Measurements from ENCODE around the gene DOCK6.

DOCK6 gene

DNA sequence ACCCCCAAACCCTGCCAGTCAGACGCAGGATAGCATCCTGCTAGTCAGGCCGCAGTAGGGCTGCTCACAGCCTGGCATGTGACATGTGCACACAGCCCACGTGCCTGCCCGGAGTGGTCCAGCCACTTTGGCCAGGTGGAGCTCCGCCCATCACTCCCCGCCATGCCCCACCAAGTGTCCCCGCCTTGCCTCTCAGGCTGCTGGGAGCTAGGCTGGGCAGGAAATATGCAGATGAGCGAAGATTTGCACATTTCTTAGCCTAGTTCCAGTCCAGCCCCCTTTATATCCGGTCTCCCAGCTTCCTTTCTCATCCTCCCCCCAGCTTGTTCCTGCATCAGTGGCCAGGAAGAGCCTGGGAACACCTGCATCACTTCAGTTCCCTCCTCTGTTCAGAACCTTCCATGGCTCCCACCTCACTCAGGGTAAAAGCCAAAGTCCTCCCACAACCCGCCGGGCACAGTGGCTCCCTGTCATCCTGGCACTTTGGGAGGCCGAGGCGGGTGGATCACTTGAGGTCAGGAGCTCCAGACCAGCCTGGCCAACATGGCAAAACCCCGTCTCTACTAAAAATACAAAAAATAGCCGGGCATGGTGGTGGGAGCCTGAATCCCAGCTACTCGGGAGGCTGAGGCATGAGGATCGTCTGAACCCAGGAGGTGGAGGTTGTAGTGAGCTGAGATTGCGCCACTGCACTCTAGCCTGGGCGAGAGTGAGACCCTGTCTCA, 2.3 kb upstream of the DOCK6 start:
- H3K27ac ChIP-seq (ENCODE audit: low read depth, low read length) = peak overlapping the region; percentile 46
- H3K4me3 ChIP-seq (ENCODE audit: low read depth in 1 of 5, low read length in 5 of 5) = no peak overlapping the region
- H3K9ac ChIP-seq (ENCODE audit: low read length in 5 of 5) = peak overlapping the region in 1 of 5 donors; percentile 4
- H3K9me3 ChIP-seq (ENCODE audit: control insufficient read depth in 5 of 5, low read length in 5 of 5) = no peaks in the 10 kb centered on the region
- no peaks in the 10 kb centered on the region for H3K36me3 ChIP-seq (ENCODE audit: control insufficient read depth in 5 of 5, insufficient read depth in 5 of 5, low read length in 5 of 5)
- no peaks in the 10 kb centered on the region for H3K27me3 ChIP-seq (ENCODE audit: control insufficient read depth in 5 of 5, insufficient read depth in 4 of 5, low read length in 5 of 5)
- H3K4me1 ChIP-seq (ENCODE audit: control insufficient read depth in 5 of 5, insufficient read depth in 5 of 5, low read length in 5 of 5) = peaks cover 0 to 52% (median 25%) of the 10 kb centered on the region in 5 donors

DNA sequence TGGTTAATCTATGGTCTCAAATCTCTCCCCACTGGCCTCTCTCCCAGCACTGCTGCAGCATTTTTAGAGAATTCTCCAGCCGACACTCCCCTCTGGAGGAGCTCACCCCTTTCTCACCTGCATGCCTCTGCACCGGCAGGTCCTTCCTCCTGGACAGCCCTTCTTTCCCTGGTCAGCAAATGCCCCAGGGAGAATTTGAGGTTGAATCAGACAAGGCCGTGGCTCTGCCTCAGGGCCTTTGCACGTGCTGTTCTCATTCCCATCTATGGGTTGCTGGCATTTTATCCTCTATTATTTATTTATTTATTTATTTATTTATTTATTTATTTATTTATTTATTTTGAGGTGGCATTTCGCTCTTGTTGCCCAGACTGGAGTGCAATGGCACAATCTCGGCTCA, 1.4 kb upstream of the DOCK6 start:
- Histone ChIP-seq H3K9me3 (ENCODE audit: control insufficient read depth in 5 of 5, low read length in 5 of 5) (no peaks in the 10 kb centered on the region), H3K4me3 (ENCODE audit: low read depth in 1 of 5, low read length in 5 of 5) (no peak overlapping the region), H3K27me3 (ENCODE audit: control insufficient read depth in 5 of 5, insufficient read depth in 4 of 5, low read length in 5 of 5) (no peaks in the 10 kb centered on the region), H3K27ac (ENCODE audit: low read depth, low read length) (no peak overlapping the region), H3K9ac (ENCODE audit: low read length in 5 of 5) (no peak overlapping the region), H3K4me1 (ENCODE audit: control insufficient read depth in 5 of 5, insufficient read depth in 5 of 5, low read length in 5 of 5) (peaks cover 0 to 43% (median 24%) of the 10 kb centered on the region in 5 donors), H3K36me3 (ENCODE audit: control insufficient read depth in 5 of 5, insufficient read depth in 5 of 5, low read length in 5 of 5) (no peaks in the 10 kb centered on the region)

DNA sequence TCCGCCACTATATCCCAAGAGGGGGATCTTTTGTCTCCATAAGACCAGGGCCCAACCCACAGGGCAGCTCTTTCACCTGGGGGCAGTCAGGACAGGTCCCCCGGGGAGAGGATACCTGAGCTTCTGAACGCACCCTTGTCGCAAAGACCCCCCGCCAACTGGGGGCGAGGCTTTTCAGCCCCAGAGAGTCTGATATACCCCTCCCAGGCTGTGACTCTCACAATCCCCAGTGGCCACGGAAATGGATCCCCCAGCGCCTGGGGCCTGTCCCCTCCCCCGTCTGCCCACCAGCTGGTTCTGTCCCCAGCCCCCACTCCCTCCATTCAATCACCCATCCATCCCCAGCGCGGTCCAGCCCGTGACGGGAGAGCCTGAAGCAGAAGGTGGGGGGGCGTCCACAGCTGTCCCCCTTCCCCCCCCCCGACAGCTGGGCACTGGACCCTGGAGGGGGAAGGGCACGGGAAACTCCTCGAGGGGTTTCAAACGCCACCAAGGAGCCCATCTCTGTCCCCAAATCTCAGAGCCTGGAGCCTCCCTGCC, 823 bp downstream of the DOCK6 start:
- H3K27ac ChIP-seq (ENCODE audit: low read depth, low read length) = peak overlapping the region; percentile 62
- peaks cover 0 to 37% (median 21%) of the 10 kb centered on the region in 5 donors for H3K4me1 ChIP-seq (ENCODE audit: control insufficient read depth in 5 of 5, insufficient read depth in 5 of 5, low read length in 5 of 5)
- no peaks in the 10 kb centered on the region for H3K36me3 ChIP-seq (ENCODE audit: control insufficient read depth in 5 of 5, insufficient read depth in 5 of 5, low read length in 5 of 5)
- no peaks in the 10 kb centered on the region for H3K27me3 ChIP-seq (ENCODE audit: control insufficient read depth in 5 of 5, insufficient read depth in 4 of 5, low read length in 5 of 5)
- no peaks in the 10 kb centered on the region for H3K9me3 ChIP-seq (ENCODE audit: control insufficient read depth in 5 of 5, low read length in 5 of 5)
- peak overlapping the region; percentile 48 to 81 (median 73) for H3K4me3 ChIP-seq (ENCODE audit: low read depth in 1 of 5, low read length in 5 of 5)
- peak overlapping the region in 4 of 5 donors; percentile 71 to 81 (median 81) for H3K9ac ChIP-seq (ENCODE audit: low read length in 5 of 5)

GRCh38 chr19:11260996-11261395, 1.3 kb downstream of the DOCK6 start:
- Histone ChIP-seq H3K36me3 (ENCODE audit: control insufficient read depth in 5 of 5, insufficient read depth in 5 of 5, low read length in 5 of 5) (no peaks in the 10 kb centered on the region), H3K4me3 (ENCODE audit: low read depth in 1 of 5, low read length in 5 of 5) (peak overlapping the region in 3 of 5 donors; percentile 69 to 81 (median 81)), H3K9me3 (ENCODE audit: control insufficient read depth in 5 of 5, low read length in 5 of 5) (no peaks in the 10 kb centered on the region), H3K4me1 (ENCODE audit: control insufficient read depth in 5 of 5, insufficient read depth in 5 of 5, low read length in 5 of 5) (peaks cover 2 to 42% (median 25%) of the 10 kb centered on the region in 5 donors), H3K9ac (ENCODE audit: low read length in 5 of 5) (peak overlapping the region in 4 of 5 donors; percentile 71 to 81 (median 81)), H3K27ac (ENCODE audit: low read depth, low read length) (peak overlapping the region; percentile 62), H3K27me3 (ENCODE audit: control insufficient read depth in 5 of 5, insufficient read depth in 4 of 5, low read length in 5 of 5) (no peaks in the 10 kb centered on the region)

DNA sequence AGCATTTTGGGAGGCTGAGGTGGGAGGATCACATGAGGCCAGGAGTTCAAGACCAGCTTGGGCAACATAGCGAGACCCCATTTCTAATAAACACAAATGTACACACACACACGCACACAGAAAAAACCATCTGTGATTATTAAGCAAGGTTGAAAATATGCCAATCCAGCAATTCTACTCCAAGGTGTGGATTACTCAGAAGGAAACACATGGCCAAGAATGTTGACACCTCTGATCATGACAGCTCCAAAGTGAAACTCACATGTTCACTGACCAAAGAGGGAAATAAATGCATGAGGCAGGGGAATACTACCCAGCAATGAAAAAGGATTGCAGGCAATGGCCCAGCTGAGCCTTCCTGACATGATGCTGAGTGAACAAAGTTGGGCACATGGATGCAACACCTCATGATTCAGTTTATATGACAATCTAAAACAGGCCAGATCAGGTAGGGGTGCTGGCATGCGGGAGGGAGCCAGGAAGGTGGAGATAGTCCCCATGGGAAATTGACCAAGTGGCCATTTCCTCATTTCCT, 4.4 kb downstream of the DOCK6 start:
- no peak overlapping the region for H3K27ac ChIP-seq (ENCODE audit: low read depth, low read length)
- no peak overlapping the region for H3K9ac ChIP-seq (ENCODE audit: low read length in 5 of 5)
- H3K9me3 ChIP-seq (ENCODE audit: control insufficient read depth in 5 of 5, low read length in 5 of 5) = no peaks in the 10 kb centered on the region
- H3K27me3 ChIP-seq (ENCODE audit: control insufficient read depth in 5 of 5, insufficient read depth in 4 of 5, low read length in 5 of 5) = no peaks in the 10 kb centered on the region
- H3K36me3 ChIP-seq (ENCODE audit: control insufficient read depth in 5 of 5, insufficient read depth in 5 of 5, low read length in 5 of 5) = no peaks in the 10 kb centered on the region
- peaks cover 2 to 43% (median 29%) of the 10 kb centered on the region in 5 donors for H3K4me1 ChIP-seq (ENCODE audit: control insufficient read depth in 5 of 5, insufficient read depth in 5 of 5, low read length in 5 of 5)
- H3K4me3 ChIP-seq (ENCODE audit: low read depth in 1 of 5, low read length in 5 of 5) = no peak overlapping the region

DNA sequence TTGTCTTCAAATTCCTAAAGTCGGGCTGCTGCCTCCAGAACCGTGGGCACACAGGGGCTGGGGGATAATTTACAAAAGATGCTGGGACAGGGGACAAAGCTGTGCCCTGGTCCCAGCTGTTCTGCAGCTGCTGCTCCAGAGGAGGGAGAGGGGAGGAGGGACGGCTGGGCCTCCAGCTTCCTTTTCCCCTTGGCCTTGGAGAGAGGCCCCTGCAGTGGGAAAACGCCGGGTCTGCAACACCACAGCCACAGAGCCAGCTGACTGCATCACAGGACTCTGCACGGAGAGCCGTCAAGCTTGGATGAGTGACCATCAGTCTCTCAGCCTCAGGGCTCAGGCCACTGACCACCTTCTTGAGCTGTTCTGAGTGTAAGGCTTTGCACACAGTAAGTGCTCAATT, 6.1 kb downstream of the DOCK6 start:
- Histone ChIP-seq H3K36me3 (ENCODE audit: control insufficient read depth in 5 of 5, insufficient read depth in 5 of 5, low read length in 5 of 5) (peaks cover 0 to 14% (median 13%) of the 10 kb centered on the region in 5 donors), H3K4me1 (ENCODE audit: control insufficient read depth in 5 of 5, insufficient read depth in 5 of 5, low read length in 5 of 5) (peaks cover 2 to 43% (median 16%) of the 10 kb centered on the region in 5 donors), H3K9ac (ENCODE audit: low read length in 5 of 5) (peak overlapping the region in 1 of 5 donors; percentile 23), H3K27me3 (ENCODE audit: control insufficient read depth in 5 of 5, insufficient read depth in 4 of 5, low read length in 5 of 5) (no peaks in the 10 kb centered on the region), H3K27ac (ENCODE audit: low read depth, low read length) (peak overlapping the region; percentile 13), H3K4me3 (ENCODE audit: low read depth in 1 of 5, low read length in 5 of 5) (no peak overlapping the region), H3K9me3 (ENCODE audit: control insufficient read depth in 5 of 5, low read length in 5 of 5) (no peaks in the 10 kb centered on the region)

DNA sequence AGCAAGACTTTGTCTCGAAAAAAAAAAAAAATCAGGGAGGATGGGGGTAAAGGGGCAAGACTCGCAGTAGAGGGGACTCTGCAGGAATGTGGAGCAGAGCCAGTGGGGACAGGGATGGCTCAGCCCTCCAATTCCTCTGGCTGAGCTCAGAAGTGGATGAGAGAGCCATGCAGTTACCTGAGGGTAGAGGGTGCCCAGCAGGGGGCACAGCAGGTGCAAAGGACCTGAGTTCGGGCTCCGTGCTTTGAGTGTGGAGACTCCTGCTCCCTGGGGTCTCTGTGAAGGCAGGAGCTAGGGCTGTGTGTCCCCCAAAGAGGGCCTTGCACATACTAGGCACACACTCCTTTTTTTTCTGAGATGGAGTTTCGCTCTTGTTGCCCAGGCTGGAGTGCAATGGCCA, 7.7 kb downstream of the DOCK6 start:
- no peaks in the 10 kb centered on the region for H3K9me3 ChIP-seq (ENCODE audit: control insufficient read depth in 5 of 5, low read length in 5 of 5)
- H3K36me3 ChIP-seq (ENCODE audit: control insufficient read depth in 5 of 5, insufficient read depth in 5 of 5, low read length in 5 of 5) = peaks cover 2 to 24% (median 22%) of the 10 kb centered on the region in 5 donors
- H3K9ac ChIP-seq (ENCODE audit: low read length in 5 of 5) = no peak overlapping the region
- no peak overlapping the region for H3K27ac ChIP-seq (ENCODE audit: low read depth, low read length)
- peaks cover 2 to 43% (median 16%) of the 10 kb centered on the region in 5 donors for H3K4me1 ChIP-seq (ENCODE audit: control insufficient read depth in 5 of 5, insufficient read depth in 5 of 5, low read length in 5 of 5)
- H3K4me3 ChIP-seq (ENCODE audit: low read depth in 1 of 5, low read length in 5 of 5) = no peak overlapping the region
- no peaks in the 10 kb centered on the region for H3K27me3 ChIP-seq (ENCODE audit: control insufficient read depth in 5 of 5, insufficient read depth in 4 of 5, low read length in 5 of 5)

- H3K27ac ChIP-seq (ENCODE audit: low read depth, low read length) = peak overlapping the region; percentile 54
- H3K9ac ChIP-seq (ENCODE audit: low read length in 5 of 5) = peak overlapping the region in 1 of 5 donors; percentile 54
- H3K4me3 ChIP-seq (ENCODE audit: low read depth in 1 of 5, low read length in 5 of 5) = peak overlapping the region in 1 of 5 donors; percentile 26
- H3K27me3 ChIP-seq (ENCODE audit: control insufficient read depth in 5 of 5, insufficient read depth in 4 of 5, low read length in 5 of 5) = no peaks in the 10 kb centered on the region
- H3K36me3 ChIP-seq (ENCODE audit: control insufficient read depth in 5 of 5, insufficient read depth in 5 of 5, low read length in 5 of 5) = peaks cover 2 to 38% (median 30%) of the 10 kb centered on the region in 5 donors
- peaks cover 2 to 48% (median 24%) of the 10 kb centered on the region in 5 donors for H3K4me1 ChIP-seq (ENCODE audit: control insufficient read depth in 5 of 5, insufficient read depth in 5 of 5, low read length in 5 of 5)
- H3K9me3 ChIP-seq (ENCODE audit: control insufficient read depth in 5 of 5, low read length in 5 of 5) = no peaks in the 10 kb centered on the region
Observed at GRCh38 chr19:11252665-11253355, 9.5 kb downstream of the DOCK6 start.

- Histone ChIP-seq H3K9me3 (ENCODE audit: control insufficient read depth in 5 of 5, low read length in 5 of 5) (no peaks in the 10 kb centered on the region), H3K27me3 (ENCODE audit: control insufficient read depth in 5 of 5, insufficient read depth in 4 of 5, low read length in 5 of 5) (no peaks in the 10 kb centered on the region), H3K36me3 (ENCODE audit: control insufficient read depth in 5 of 5, insufficient read depth in 5 of 5, low read length in 5 of 5) (peaks cover 2 to 44% (median 34%) of the 10 kb centered on the region in 5 donors), H3K9ac (ENCODE audit: low read length in 5 of 5) (no peak overlapping the region), H3K27ac (ENCODE audit: low read depth, low read length) (no peak overlapping the region), H3K4me3 (ENCODE audit: low read depth in 1 of 5, low read length in 5 of 5) (no peak overlapping the region), H3K4me1 (ENCODE audit: control insufficient read depth in 5 of 5, insufficient read depth in 5 of 5, low read length in 5 of 5) (peaks cover 6 to 58% (median 31%) of the 10 kb centered on the region in 5 donors)
Observed at GRCh38 chr19:11251650-11252314, 10.5 kb downstream of the DOCK6 start.

Measured in subcutaneous abdominal adipose tissue (tissue), 5 donors.